GM18505 (cell line): ENCODE results near the gene ADPRS.

Source experiments
- ATAC-seq: cut with Tn5 transposase; IDR thresholded peaks from one replicate; pipeline ENCODE4 v1.9.1; 2021; ENCODE audit not compliant: unreplicated experiment
- POLR2A ChIP-seq: IDR thresholded peaks from 4 replicates; pipeline ENCODE4 v1.6.1; 2011; ENCODE audit warnings: borderline replicate concordance; ENCODE audit not compliant: insufficient read depth, insufficient read length; ENCODE audit errors: extremely low read depth

Gene ADPRS

DNA sequence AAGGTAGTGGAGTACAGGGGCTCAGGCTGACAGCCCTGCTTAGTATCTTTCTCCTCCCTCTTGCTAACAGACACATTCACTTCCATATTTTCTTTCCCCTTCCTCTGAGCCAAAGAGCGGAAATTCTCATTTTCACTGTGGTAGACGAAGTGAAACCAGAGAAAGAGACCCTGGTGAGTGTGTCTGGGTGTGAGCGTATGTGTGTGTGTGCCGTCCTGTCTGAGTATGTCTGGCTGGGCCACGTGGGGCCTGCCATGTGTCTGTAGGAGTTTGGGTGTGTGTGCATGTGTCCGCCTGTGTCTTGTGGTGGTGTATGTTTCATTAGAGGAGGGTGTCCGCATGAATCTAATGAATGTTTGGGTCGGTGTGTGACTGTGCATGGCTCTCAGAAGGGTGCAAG, 34.7 kb downstream of the ADPRS start:
- TF ChIP-seq POLR2A = no peak
- no peak for ATAC-seq

- no peak for TF ChIP-seq POLR2A
- ATAC-seq = no peak
These were observed 35.9 kb downstream of the ADPRS start for GRCh38 chr1:36124404-36125128.

DNA sequence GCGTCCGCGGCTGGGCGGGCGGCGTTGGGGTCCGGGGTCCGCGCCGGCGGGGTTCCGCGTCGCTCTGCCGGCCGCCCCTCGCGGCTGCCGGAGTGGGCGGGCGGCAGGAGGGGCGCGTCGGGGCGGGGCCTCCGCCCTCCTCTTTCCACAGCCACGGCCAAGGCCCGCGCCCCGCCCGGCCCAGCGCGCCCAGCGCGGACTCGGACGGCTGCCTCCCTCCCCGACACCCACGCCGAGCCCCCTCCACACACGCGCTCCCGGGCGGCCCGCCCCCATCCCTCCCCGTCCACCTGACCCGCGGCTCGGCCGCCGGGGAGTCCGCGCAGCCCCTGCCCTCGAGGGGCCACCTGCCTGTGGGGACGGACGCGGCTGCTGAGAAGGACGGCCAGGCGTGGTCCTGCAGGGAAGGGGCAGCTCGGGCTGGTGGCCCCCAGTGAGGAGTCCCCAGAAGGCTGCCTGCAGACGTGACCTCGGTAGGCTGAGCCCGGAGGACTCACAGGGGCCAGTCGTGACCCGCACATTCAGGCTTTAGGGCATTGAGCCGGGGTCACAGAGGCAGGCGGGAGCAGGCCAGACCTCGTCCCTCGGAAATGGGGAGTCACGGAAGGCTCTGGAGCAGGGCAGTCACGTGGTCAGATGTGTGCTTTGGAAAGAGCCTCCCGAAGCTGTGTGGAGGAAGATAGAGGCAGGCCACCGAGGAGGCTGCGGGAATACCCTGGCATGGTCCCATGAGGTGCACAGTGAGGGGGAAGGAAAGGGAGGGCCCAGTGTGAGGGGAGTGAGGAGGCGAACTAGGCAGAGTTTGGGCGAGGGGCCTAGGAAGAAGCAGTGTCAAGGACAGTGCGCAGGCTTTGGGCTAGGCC, 36.7 kb downstream of the ADPRS start, which contains the start of gene COL8A2:
Gene COL8A2, minus strand, starts transcription at position 94 of the 863 bp plus-strand sequence. CDS start 24,980 bp downstream, outside the sequence.
- no peak for ATAC-seq

DNA sequence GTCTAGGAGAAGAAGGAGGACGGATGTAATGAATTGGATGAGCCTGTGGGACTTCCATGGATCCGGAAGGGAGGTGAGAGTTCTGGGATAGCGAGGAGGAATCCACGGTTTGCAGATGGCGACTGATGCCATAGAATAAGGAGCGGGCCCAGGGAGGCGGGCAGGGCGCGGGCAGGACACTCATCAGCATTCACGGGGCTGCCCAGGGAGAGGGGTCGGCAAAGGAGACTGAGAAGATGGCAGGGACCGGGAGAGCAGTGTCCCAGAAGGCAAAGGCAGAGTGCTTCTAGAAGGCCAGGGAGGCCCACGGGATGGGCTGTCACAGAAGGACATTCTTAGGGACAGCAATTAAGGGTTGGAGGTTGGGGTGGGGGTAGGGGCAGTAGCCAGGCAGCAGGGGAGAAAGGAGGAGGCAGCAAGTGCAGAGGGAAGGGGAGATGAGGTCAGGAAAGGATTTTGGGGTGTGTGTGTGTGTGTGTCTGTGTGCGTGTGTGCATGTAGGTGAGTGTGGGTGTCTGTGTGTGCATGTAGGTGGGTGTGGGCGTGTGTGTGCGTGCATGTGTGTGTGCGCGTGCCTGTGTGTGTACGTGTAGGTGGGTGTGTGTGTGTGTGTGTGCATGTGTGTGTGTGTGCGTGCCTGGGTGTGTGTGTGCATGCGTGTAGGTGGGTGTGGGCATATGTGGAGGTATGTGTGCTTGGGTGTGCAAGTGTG, 37.5 kb downstream of the ADPRS start:
- no peak for TF ChIP-seq POLR2A
- no peak for ATAC-seq

More for the DNA sequence above, 36.7 kb downstream of the ADPRS start, which contains the start of gene COL8A2:
- no peak for TF ChIP-seq POLR2A

DNA sequence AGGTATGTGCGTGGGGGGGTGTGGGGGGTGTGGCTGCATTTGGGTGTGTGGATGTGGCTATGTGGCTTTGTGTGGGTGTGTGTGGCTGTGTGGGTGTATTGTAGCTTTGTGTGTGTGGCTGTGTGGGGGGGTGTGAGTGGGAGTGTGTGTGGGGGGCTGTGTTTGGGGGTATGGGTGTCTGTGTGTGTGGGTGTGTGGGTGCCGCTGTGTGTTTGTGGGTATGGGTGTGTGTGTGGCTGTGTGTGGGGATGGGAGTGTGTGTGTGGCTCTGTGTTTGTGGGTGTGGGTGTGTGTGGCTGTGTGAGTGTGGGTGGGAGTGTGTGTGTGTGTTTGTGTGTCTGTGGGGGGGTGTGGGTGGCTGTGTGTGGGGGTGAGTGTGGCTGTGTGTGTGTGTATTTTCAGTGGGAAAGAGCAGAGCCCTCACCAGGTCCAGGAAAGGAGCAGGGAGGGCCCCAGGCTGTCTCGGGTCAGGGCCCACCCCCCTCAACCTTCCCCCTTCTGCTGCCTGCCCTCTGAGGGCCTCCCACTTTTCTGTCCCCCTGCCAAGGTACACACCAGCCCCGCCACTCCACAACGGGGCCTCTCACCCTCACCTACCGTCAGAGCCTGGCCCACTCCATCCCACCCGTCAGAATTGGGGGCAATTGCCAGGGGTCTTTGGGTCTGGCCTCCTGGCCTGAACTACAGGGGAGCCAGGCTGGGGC, 38.3 kb downstream of the ADPRS start:
- TF ChIP-seq POLR2A = no peak
- no peak for ATAC-seq

DNA sequence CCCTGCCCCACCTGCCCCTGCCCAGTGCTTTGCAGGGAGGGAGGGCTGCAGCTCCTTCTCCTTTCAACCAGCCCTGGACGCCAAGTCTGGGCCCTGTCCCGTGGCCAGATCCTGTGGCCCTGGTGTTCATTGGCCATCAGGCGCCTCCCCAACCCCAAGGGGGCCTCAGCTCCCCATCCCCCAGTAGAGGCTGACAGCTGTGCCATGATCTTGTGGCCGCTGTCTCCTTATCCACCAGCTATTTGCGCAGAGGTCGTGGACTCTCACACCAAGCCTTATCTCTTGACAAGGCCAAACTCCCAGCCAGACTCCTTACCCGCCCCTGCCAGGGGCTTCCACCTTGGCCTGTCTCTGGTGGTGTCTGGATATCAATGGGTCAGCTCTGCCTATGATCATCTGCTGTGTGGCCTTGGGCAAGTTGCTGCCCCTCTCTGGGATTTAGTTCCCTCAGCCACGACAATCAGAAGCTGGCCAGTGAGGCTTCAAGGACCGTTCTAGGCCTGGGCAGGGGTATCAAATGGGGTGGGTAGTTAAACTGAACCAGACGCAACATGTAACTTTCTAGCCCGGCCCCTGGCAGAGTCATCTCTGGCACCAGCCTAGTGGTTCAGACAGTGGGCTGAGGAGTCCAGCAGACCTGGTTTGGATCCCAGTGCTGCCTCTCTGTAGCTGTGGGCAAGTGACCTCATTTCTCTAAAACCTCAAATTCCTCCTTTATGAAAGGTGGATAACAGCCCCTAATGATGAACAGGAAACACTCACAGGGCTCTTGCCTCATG, 39.6 kb downstream of the ADPRS start:
- no peak for TF ChIP-seq POLR2A
- no peak for ATAC-seq

- TF ChIP-seq POLR2A = no peak
- no peak for ATAC-seq
These were observed 40.2 kb downstream of the ADPRS start for GRCh38 chr1:36128905-36129206.

- no peak for ATAC-seq
- TF ChIP-seq POLR2A = no peak
These were observed 43.3 kb downstream of the ADPRS start for GRCh38 chr1:36132029-36132428.

- ATAC-seq = no peak
These were observed 44.8 kb downstream of the ADPRS start for GRCh38 chr1:36133484-36133883.

DNA sequence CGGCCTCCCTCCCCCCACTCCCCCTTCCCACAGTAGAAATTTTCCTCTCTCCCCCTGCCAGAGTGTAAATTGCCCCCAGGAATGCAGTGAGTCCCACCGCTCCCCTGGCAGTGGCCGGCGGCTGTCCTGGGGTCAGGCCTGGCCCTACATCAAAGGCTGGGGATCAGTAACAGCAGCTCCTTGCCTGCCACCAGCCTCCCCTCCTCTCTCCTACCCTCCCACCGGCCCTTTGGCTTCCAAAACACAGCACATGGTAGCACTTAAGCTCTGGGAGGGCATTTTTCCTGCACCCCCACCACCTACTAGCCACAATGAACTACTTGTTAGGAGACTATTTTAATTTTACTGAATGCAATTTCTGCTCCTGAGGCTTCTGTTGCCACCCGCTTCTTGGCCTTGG, 45.3 kb downstream of the ADPRS start:
- no peak for ATAC-seq
- TF ChIP-seq POLR2A = no peak

More at GRCh38 chr1:36133484-36133883, 44.8 kb downstream of the ADPRS start:
- no peak for TF ChIP-seq POLR2A

- ATAC-seq = no peak
- TF ChIP-seq POLR2A = no peak
These were observed 46.0 kb downstream of the ADPRS start for GRCh38 chr1:36134505-36135329.
